Stimulated activated effector memory CD8-positive, alpha-beta T cell treated with anti-CD3 and anti-CD28 coated beads, Interleukin-12 subunit alpha, Interleukin-12 subunit beta, amount 100 ng/mL, for 72 hours (primary cell): Measurements from ENCODE around the gene LRRC27.

Experiments used
- ATAC-seq: fragments of 150-1000 bp; cut with Tn5 transposase; 2 replicates; pipeline ENCODE4 v1.10.0; 2021
- DNase-seq, 2 donors: peaks; one replicate each; pipeline ENCODE4 v3.0.0; 2021 to 2022; ENCODE audit warnings: low spot score in 2 of 2
- H3K27ac Mint-ChIP-seq: one replicate; pipeline ENCODE4 v1.8.0; 2022; ENCODE audit warnings: mild to moderate bottlenecking, mixed read lengths
- H3K36me3 Mint-ChIP-seq: one replicate; pipeline ENCODE4 v1.8.0; 2022; ENCODE audit warnings: mild to moderate bottlenecking, mixed read lengths
- H3K4me1 Mint-ChIP-seq: one replicate; pipeline ENCODE4 v1.8.0; 2022; ENCODE audit warnings: mixed read lengths
- H3K4me3 Mint-ChIP-seq: one replicate; pipeline ENCODE4 v1.8.0; 2022; ENCODE audit warnings: mild to moderate bottlenecking, mixed read lengths
- H3K9me3 Mint-ChIP-seq: one replicate; pipeline ENCODE4 v1.8.0; 2022; ENCODE audit warnings: mixed read lengths

LRRC27 gene

DNA sequence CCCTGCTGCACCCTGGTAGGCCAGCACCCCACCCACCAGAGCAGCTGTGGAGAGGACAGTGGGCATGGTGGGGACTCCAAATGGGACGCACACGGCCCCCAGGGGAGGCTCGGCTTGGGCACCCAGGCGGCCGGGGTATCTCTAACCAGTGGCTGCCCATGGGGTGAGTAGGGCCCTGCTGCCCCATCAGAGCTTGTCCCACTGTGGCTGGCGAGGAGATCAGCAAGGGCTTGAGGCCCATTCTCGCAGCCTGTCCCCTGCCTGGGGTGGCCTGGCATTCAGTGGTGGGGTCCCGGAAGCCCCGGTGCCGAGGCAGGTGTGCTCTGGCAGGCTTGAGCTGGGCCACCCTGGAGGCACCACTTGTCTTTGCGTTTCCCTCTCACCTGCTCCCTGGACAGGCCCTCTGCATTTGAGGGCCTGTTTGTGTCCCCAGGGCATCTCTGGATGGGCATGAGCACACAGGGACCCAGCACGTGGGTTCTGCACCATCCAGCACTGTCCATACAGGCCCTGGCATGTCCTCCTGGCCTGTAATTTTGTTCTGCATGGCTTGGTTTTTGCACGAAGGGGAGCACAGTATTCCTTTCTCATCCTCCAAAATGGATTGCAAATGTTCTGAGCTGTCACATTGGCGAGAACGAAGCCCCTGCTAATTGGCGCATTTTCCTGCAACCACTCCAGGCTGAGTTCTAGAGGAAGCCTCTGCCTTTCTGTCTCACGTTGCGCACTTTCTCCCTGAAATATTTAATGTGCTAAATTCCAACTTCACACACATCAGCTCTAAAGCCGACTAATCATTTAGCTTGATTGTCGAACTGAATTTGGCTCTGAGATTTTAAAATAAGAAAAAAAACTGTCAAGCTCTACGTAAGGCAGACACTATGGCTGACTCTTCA, 92.2 kb downstream of the LRRC27 start:
- ATAC-seq = no peak
- Mint-ChIP-seq H3K27ac (no peak overlapping the region), H3K4me1 (peaks cover 18% of the 10 kb centered on the region), H3K9me3 (no peaks in the 10 kb centered on the region), H3K36me3 (no peaks in the 10 kb centered on the region), H3K4me3 (no peak overlapping the region)
- no peak for DNase-seq

DNA sequence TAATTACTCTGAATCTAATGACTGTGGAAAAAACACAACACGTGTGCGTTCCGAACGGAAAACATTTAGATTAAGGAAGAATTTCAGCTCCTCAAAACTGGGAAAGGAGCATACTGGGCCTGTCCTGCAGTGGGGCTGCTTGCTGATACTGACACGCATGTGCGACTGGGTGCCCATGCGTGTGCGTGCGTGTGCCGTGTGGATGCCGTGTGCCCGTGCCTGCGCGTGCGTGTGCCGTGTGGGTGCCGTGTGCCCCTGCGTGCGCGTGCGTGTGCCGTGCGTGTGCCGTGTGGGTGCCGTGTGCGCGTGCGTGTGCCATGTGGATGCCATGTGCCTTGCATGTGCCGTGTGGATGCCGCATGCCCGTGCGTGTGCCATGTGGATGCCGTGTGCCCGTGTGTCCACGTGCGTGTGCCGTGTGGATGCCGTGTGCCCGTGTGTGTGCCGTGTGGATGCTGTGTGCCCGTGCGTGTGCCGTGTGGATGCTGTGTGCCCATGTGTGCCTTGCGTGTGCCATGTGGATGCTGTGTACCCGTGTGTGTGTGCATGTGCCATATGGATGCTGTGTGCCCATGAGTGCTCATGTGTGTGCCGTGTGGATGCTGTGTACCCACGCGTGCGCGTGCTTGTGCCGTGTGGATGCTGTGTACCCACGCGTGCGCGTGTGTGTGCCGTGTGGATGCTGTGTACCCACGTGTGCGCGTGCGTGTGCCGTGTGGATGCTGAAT, 93.2 kb downstream of the LRRC27 start:
- H3K4me1 Mint-ChIP-seq = peaks cover 20% of the 10 kb centered on the region
- no peak overlapping the region for H3K27ac Mint-ChIP-seq
- no peaks in the 10 kb centered on the region for H3K36me3 Mint-ChIP-seq
- H3K4me3 Mint-ChIP-seq = no peak overlapping the region
- ATAC-seq (no peak), DNase-seq (no peak)
- H3K9me3 Mint-ChIP-seq = no peaks in the 10 kb centered on the region

DNA sequence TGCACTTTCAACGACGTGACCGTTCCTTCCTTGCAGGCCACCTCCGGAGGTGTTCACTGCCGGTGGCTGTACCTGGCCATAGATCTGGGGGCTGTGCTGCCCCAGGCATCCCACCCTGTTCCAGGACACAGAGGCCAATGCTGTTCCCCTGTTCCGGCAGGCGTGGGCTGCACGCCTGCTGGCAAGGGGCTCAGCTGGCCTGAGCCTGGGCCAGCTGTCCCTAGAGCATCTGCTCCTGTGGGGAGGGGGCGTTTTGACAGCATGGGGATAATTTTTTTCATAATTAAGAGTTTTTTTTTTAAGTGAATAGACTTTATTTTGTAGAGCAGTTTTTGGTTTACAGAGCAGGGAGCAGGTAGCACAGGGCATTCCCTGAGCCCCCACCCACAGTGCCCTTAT, 93.8 kb downstream of the LRRC27 start:
- no peak for ATAC-seq
- H3K4me3 Mint-ChIP-seq = no peak overlapping the region
- H3K27ac Mint-ChIP-seq = no peak overlapping the region
- no peaks in the 10 kb centered on the region for H3K36me3 Mint-ChIP-seq
- no peak for DNase-seq
- peaks cover 19% of the 10 kb centered on the region for H3K4me1 Mint-ChIP-seq
- no peaks in the 10 kb centered on the region for H3K9me3 Mint-ChIP-seq

DNA sequence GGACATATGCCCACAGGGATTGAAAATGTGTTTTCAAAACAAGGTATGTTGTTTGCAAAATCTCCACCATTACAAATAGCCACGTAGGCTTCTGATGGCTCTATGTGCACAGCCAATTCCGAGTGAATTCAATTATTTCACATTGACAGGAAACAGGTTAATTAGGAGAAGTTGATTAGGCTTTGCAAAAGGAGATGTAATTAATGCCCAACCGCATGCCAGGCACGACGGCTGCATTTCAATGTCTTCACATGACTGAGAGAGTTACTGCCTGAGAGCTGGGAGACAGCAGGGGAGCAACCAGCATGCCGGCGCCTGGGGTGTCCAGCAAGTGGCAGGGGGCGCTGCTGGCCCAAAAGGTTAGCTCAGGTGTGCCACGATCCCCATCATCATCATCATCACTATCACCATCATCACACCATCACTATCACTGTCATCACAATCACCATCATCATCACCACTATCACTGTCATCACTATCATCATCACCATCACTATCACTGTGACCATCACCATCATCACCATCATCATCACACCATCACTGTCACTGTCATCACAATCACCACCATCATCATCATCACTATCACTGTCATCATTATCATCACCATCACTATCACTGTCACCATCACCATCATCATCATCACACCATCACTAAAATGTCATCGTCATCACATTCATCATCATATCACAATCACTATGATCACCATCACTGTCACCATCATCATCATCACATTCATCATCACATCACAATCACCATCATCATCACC, 95.2 kb downstream of the LRRC27 start:
- H3K4me1 Mint-ChIP-seq = peaks cover 19% of the 10 kb centered on the region
- no peak overlapping the region for H3K27ac Mint-ChIP-seq
- H3K36me3 Mint-ChIP-seq = no peaks in the 10 kb centered on the region
- H3K4me3 Mint-ChIP-seq = no peak overlapping the region
- no peak for DNase-seq
- H3K9me3 Mint-ChIP-seq = no peaks in the 10 kb centered on the region
- peak; percentile 16 for ATAC-seq

- no peak overlapping the region for H3K4me3 Mint-ChIP-seq
- H3K4me1 Mint-ChIP-seq = peaks cover 15% of the 10 kb centered on the region
- DNase-seq (no peak), ATAC-seq (peak; percentile 58)
- H3K36me3 Mint-ChIP-seq = no peaks in the 10 kb centered on the region
- no peak overlapping the region for H3K27ac Mint-ChIP-seq
- no peaks in the 10 kb centered on the region for H3K9me3 Mint-ChIP-seq
Observed at GRCh38 chr10:132427939-132428367, 96.0 kb downstream of the LRRC27 start.

- no peak overlapping the region for H3K4me3 Mint-ChIP-seq
- no peaks in the 10 kb centered on the region for H3K9me3 Mint-ChIP-seq
- peaks cover 9% of the 10 kb centered on the region for H3K4me1 Mint-ChIP-seq
- no peak overlapping the region for H3K27ac Mint-ChIP-seq
- no peaks in the 10 kb centered on the region for H3K36me3 Mint-ChIP-seq
- ATAC-seq = no peak
- DNase-seq = no peak
Observed at GRCh38 chr10:132428486-132428995, 96.5 kb downstream of the LRRC27 start.
